GM12873 (cell line): ENCODE data around the gene IP6K3.

Source experiments
- CTCF ChIP-seq: IDR thresholded peaks from 2 replicates; pipeline ENCODE4 v1.5.1; 2012; ENCODE audit warnings: low read depth, mild to moderate bottlenecking, moderate library complexity, low read length, control low read depth; ENCODE audit not compliant: insufficient read depth; ENCODE audit errors: missing control alignments

Gene IP6K3

DNA sequence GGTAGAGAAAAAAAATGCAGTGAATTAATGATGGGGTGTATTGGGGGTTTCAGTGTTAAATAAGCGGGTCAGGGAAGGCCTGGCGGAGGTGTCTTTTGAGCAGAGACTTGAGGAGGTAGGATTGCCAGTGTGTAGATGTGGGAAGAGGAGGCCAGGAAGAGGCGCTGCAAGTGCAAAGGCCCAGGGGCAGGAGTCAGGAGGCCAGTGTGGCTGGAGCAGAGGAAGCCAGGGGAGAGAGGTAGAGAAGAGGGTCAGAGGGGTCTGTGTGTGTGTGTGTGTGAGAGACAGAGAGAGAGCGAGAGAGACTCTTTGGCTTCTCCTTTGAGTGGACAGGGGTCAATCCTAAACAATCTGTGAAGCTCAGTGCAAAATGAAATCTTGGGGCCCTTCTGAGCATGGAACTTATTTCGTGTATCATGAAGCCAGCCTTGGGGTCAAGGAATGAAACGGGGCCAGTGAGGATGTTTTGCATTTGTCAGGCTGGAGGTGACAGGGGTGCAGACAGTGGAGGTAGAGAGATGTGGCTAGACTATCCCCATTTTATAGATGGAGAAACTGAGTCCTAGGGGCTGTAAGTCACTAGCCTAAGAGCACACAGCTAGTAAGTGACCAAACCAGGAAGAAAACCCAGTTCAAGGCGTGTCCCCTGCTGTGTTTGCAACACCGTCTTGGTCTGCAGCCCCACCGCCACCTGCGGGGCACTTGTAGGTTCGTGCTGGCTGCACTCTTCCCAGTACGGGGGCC is 9.7 kb upstream of the IP6K3 start:
- no peak for TF ChIP-seq CTCF

- TF ChIP-seq CTCF = no peak
Observed at GRCh38 chr6:33755070-33755869, 8.6 kb upstream of the IP6K3 start.

DNA sequence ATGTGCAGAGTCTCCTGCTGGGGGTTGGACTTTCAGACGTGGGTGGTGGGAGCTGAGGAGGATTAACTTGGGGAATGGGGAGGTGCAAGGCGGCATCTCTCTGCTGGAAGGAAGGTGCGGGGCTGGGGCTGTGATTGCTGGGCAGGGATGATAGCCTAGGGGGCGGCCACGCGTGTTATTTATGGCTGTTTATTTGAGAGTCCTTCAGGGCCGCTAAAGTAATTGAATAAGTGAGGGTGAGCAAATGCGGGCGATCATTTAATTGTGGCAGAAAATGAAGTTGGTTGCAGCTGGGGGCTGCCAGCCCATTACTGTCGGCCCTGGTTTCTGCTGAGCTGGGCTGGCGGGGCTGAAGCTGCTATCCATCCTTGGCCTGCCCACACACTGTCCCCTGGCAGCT is 7.5 kb upstream of the IP6K3 start:
- no peak for TF ChIP-seq CTCF

DNA sequence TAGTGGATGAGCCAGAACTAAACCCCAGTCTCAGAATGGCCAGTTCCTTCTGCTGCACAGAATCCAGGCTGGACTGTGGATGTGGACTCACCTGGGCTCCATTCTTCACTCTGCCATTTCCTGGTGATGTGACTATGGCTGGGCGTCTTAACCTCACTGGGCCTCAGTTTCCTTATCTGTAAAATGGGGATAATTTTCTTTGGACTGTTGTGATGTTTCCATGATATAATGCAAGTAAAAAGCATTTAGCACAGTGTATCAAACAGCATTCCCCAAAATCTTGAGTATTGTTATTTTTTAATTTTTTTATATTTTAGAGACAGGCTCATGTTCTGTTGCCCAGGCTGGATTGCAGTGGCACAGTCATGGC is 5.9 kb upstream of the IP6K3 start:
- TF ChIP-seq CTCF = no peak

- no peak for TF ChIP-seq CTCF
Observed at GRCh38 chr6:33751771-33752645, 5.3 kb upstream of the IP6K3 start.

GRCh38 chr6:33750244-33750991 is 3.7 kb upstream of the IP6K3 start:
- no peak for TF ChIP-seq CTCF
